Left ventricle myocardium inferior (tissue), 1 donor: ENCODE measurements around the gene SLU7. TPM values are rescaled to one million over a fixed set of nuclear protein-coding genes. Genes with fewer than 3 reads are reported as not detected.

Experiments
- DNase-seq: peaks from one replicate; pipeline ENCODE4 v3.0.0-alpha.2; 2020
- H3K27ac ChIP-seq: fragments of 200-600 bp; replicated peaks from 2 replicates; pipeline ENCODE4 v1.8.0; 2021
- H3K27me3 ChIP-seq: fragments of 200-600 bp; 2 replicates; pipeline ENCODE4 v1.8.0; 2021; ENCODE audit warnings: low read depth
- H3K36me3 ChIP-seq: fragments of 200-600 bp; 2 replicates; pipeline ENCODE4 v1.8.0; 2021
- H3K4me1 ChIP-seq: fragments of 200-600 bp; 2 replicates; pipeline ENCODE4 v1.8.0; 2021
- H3K4me3 ChIP-seq: fragments of 200-600 bp; 2 replicates; pipeline ENCODE4 v1.8.0; 2021; ENCODE audit warnings: mild to moderate bottlenecking, moderate library complexity
- H3K9me3 ChIP-seq: fragments of 200-600 bp; replicated peaks from 2 replicates; pipeline ENCODE4 v1.8.0; 2021
- intact Hi-C: fragments of 100-400 bp; cut with micrococcal nuclease; formaldehyde crosslinking; loops from one replicate; pipeline ENCODE4 v1.11.0; 2022
- total RNA-seq: library from RNA; stranded (reverse); fragmentation: NEBNext Ultra II Directional; extraction: Animal tissue kit (Norgen Biotek cat#: 25700); gene quantifications from one replicate; pipeline ENCODE4 v1.2.1, GENCODE V29; 2021
- TF ChIP-seq, protein P1 (sequence below): fragments of 200-600 bp; IDR thresholded peaks from 2 replicates; pipeline ENCODE4 v1.8.0; 2021; ENCODE audit warnings: antibody characterized with exemption, mild to moderate bottlenecking, borderline replicate concordance
- donor health status: DM: no; HTN: yes; CAD: no; lungs with severe emphysema.

SLU7 gene
- total RNA-seq, 1 donor from 2014 or later: 56.2 TPM

DNA sequence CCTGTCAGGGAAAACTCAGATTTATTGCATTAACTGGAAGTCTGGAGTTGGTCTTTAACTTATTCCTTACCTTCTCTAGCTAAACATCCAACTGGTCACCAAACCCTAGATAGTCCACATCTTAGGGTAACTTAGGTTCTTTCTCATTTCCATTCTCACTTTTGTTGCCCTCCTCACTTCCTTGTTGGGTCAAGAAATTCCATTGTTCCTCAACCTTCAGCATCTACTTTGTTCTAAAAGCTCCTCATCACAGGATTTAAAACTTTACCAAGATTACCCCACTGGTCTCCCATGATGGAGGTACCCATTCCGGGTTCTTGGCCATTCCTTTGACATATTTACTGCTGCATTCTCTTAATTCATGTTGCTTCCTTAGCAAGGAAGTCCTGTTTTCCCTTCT is 34.9 kb upstream of the SLU7 start:
- Histone ChIP-seq H3K36me3 (no peaks in the 10 kb centered on the region), H3K4me1 (no peaks in the 10 kb centered on the region), H3K9me3 (no peaks in the 10 kb centered on the region), H3K27ac (no peak overlapping the region), H3K4me3 (no peak overlapping the region), H3K27me3 (peaks cover 13% of the 10 kb centered on the region)
- DNase-seq: no peak
- TF ChIP-seq, protein P1, sequence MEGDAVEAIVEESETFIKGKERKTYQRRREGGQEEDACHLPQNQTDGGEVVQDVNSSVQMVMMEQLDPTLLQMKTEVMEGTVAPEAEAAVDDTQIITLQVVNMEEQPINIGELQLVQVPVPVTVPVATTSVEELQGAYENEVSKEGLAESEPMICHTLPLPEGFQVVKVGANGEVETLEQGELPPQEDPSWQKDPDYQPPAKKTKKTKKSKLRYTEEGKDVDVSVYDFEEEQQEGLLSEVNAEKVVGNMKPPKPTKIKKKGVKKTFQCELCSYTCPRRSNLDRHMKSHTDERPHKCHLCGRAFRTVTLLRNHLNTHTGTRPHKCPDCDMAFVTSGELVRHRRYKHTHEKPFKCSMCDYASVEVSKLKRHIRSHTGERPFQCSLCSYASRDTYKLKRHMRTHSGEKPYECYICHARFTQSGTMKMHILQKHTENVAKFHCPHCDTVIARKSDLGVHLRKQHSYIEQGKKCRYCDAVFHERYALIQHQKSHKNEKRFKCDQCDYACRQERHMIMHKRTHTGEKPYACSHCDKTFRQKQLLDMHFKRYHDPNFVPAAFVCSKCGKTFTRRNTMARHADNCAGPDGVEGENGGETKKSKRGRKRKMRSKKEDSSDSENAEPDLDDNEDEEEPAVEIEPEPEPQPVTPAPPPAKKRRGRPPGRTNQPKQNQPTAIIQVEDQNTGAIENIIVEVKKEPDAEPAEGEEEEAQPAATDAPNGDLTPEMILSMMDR: no peak
- intact Hi-C loops: no loop called here

DNA sequence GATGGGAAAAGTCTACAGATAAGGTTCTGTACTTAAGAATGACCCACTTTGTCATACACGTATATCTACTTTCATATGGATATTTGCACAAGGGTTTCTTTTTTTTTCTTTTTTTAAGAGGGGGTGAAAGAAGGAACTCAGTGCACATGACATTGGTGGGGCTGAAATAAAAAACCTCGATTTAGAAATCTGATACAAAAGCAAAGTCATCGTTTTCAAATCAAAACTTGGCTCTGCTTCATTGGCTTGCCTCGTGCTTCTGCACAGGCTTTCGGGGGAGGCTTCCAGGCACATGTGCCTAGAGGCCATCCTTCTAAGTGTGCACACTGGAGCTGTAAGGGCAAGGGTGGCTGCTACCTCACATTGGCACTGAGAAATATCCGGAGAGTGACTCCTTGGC is 33.9 kb upstream of the SLU7 start:
- no peaks in the 10 kb centered on the region for H3K4me1 ChIP-seq
- H3K27me3 ChIP-seq: peaks cover 13% of the 10 kb centered on the region
- H3K9me3 ChIP-seq: peaks cover 2% of the 10 kb centered on the region
- DNase-seq: no peak
- no peak overlapping the region for H3K27ac ChIP-seq
- no peaks in the 10 kb centered on the region for H3K36me3 ChIP-seq
- TF ChIP-seq, protein P1: no peak
- intact Hi-C loops: no loop called here
- H3K4me3 ChIP-seq: no peak overlapping the region

DNA sequence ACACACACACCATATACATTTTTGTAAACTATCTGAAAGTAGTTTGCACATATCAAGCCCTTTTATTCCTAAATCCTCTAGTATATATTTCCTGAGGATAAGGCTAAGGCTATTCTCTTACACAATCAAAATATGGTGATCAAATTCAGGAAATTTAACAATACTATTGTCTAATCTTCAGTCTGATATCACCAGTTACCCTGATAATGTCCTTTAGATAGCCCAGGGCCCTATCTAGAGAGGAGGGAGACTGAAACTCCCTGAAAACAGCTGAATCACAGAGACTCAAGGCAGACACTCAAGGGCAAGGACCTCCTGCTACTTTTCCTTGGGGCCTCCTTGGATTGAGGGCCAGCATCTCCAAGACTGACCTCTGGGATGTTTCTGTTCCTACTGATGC is 33.2 kb upstream of the SLU7 start:
- TF ChIP-seq, protein P1: no peak
- Histone ChIP-seq H3K27me3 (peaks cover 13% of the 10 kb centered on the region), H3K9me3 (peaks cover 2% of the 10 kb centered on the region), H3K36me3 (no peaks in the 10 kb centered on the region), H3K4me3 (no peak overlapping the region), H3K27ac (no peak overlapping the region), H3K4me1 (no peaks in the 10 kb centered on the region)
- intact Hi-C loops: no loop called here
- no peak for DNase-seq

DNA sequence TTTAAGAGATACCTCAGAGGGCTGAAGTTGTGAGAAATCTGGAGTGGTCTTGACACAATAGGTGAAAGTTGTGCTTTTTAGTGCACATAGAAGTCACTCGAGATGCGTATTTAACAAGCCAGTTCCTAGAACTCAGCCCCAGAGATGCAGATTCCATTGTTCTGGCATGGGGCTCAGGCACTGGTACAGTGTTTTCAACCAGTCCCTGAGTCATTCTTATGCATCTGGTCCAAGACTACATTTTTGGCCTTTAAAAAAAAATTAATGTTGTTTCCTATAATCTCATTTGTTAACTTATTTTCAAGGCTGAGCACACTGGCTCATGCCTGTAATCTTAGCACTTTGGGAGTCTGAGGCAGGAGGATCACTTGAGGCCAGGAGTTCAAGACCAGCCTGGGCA is 32.4 kb upstream of the SLU7 start:
- no peak for DNase-seq
- Histone ChIP-seq H3K27me3 (peaks cover 9% of the 10 kb centered on the region), H3K27ac (no peak overlapping the region), H3K4me1 (no peaks in the 10 kb centered on the region), H3K4me3 (no peak overlapping the region), H3K36me3 (no peaks in the 10 kb centered on the region), H3K9me3 (peaks cover 2% of the 10 kb centered on the region)
- TF ChIP-seq, protein P1: no peak
- intact Hi-C loops: no loop called here

DNA sequence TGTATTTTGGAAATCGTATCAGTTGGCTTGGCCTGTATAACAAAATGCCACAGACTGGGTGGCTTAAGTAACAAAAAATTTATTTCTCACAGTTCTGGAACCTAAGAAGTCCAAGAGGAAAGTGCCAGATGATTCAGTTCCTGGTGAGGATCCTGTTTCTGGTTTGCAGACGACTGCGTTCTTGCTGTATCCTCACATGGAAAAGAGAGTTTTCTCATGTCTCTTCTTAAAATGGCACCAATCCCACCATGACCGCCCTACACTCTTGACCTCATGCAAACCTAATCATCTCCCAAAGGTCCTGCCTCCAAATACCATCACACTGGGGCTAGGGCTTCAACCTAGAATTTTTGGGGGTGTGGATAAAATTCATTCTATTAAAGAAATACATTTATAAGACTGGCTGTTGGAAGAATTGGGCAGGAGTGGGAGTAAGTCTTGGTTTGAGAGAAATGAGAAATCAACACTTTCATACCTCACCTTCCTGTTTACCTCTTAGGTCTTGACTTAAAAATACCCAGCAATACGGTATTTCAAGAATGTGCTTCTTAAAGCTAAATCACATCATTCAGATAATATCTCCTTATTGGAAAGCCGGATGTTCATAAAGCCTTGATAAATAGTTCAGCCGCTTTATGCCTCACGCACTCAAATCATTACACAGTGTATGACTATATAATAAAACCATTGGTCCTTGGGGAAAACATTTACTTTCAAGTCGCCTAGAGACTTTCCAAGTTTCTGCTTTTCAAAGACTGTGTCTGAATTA is 31.5 kb upstream of the SLU7 start:
- intact Hi-C loops: no loop called here
- no peaks in the 10 kb centered on the region for H3K36me3 ChIP-seq
- TF ChIP-seq, protein P1: no peak
- H3K4me3 ChIP-seq: no peak overlapping the region
- peaks cover 2% of the 10 kb centered on the region for H3K9me3 ChIP-seq
- no peak overlapping the region for H3K27ac ChIP-seq
- H3K27me3 ChIP-seq: no peaks in the 10 kb centered on the region
- H3K4me1 ChIP-seq: no peaks in the 10 kb centered on the region
- no peak for DNase-seq
